Hippocampal formation (tissue), 2 donors: ENCODE data around the gene ESF1.
"Not testable (repeated sequence)": the region's sequence is repeated elsewhere in the genome, so short reads cannot be mapped to it uniquely, and the experiment has no call there.

Experiments
- DNase-seq, 2 donors: peaks; one replicate each; lab custom pipeline; 2025; lab: John Stamatoyannopoulos, UW

The ESF1 gene

GRCh38 chr20:13739731-13740649 lies 44.7 kb downstream of the ESF1 start:
- no peak for DNase-seq

GRCh38 chr20:13738187-13738586 lies 46.5 kb downstream of the ESF1 start:
- not testable (repeated sequence) for DNase-seq

DNA sequence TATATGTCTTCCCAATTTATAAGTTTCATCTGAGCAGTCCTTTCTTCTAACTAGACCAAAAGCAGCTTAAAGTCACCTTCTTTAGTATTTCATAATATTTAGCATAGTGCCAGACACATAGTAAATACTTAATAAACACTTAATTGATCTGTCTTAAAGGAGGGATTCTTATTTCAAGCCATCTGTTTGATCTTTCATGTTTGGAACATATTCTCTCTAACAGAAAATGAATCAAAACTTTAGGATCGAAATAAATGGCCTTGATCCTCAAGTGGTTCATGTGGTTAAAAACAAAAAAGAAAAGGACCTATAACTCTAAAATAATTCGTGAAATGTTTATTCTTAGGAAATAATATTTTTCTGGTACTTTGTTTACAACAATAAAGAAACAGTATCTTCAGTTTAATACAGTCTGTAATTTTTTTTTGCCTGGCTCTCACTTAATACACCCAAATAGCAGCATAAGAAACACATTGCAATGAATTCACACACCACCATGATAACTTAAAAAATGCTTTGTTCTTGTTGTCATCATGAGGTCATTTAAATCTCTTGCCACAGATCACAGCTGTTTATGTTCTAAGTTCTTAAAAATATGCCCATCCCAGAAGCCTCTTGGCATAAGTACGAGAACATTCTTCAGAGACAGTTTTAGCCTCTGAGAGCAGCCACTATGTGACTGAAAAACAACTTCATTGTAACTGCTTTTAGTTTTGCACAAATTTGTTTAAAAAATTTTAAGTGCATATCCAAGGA lies 48.1 kb downstream of the ESF1 start:
- DNase-seq, result peak in 1 of 2 donors; percentile 4

- no peak for DNase-seq
Observed at GRCh38 chr20:13735826-13736225, 48.9 kb downstream of the ESF1 start.

DNA sequence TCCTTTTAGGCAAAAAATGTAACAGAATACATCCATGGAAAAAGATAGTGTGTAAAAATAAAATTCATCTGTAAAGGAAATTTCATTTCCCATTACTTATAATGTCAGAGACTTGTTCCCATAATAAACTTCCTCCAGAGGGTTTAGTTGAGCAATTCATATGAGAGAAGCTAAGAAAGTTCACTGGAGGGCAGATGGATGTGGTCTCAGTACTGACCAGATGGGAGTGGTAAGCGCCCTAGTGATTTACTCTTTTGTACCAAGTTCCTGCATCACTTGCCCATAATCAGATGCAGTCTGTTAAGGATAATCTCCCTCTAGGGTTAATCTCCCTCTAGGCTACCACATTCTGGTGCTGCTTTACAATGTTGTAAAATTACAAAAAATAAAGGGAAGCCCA lies 61.7 kb downstream of the ESF1 start:
- no peak for DNase-seq

DNA sequence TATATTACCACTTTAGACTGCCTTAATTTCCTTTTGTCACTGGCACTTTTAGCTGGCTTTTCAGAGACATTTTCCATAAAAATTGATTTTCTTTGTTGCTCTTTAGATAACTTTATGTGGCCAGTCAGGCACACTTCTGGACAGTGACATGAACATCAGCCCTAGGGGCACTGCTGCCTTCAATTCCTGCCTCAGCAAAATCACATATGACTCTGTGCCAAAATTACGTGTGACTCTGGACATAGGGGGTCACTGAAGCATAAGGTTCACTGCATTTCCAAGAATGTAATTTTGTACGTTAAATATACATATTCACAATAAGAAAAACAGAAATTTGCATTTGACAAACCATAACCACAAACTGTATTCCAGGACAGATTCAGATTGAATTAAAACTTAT lies 66.5 kb downstream of the ESF1 start:
- no peak for DNase-seq

- DNase-seq, result no peak
Observed at GRCh38 chr20:13717631-13718044, 67.1 kb downstream of the ESF1 start.

- no peak for DNase-seq
Observed at GRCh38 chr20:13715171-13715570, 69.5 kb downstream of the ESF1 start.

- no peak for DNase-seq
Observed at GRCh38 chr20:13708234-13708633, 76.5 kb downstream of the ESF1 start.

GRCh38 chr20:13703265-13703664 lies 81.5 kb downstream of the ESF1 start:
- no peak for DNase-seq

DNA sequence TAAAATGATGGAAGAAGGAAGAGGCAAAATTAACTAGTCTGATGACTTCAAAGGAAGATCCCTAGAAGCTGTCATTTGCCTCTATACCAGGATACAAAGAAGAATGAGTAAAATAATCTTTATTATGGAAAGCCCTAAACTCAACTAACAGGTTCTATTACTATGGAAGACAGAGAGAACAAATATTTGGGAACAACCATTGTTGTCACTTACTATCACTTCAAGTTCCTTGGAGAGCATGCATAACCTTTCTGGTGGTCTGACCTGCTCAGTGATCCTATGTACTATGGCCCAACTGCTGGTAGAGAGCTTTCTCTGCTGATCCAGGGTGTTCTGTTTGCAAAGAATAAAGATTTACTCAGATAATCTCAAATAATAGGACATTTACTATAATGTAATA lies 83.2 kb downstream of the ESF1 start:
- no peak for DNase-seq

GRCh38 chr20:13700761-13701160 lies 84.0 kb downstream of the ESF1 start:
- DNase-seq, result no peak

DNA sequence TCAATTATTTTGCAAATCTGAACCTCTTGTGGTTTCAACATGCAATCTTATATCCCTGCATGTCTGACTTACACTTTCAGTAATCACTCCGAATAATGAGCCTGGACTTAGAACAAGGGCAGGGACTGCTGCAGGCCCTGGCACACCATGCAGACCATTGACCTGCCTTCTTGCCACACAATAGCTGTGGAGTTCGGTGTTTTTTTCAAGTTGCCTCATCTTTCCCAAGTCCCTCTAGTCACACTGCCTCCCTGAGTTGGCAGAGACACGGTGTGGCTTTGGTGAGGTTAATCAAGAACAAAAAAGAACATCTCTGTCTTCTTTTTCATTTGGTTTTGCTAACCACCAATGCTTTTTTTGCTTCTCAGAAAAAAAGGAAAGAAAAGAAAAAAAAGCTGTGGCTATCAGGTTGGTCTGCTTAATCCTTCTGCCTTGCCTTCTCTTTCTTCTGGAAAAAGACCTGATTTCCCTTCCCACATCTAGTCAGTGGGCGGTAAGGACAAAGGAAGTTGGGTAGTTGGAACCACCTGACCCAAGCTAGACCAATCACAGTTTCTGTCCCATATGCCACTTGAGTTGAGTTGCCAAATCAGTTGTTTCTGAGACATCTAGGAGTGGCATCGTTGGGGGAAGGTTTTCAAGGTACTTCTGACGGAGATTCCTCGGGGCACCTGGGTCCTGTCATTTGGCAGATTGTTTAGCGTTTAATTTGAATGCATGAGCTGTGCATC lies 90.1 kb downstream of the ESF1 start:
- DNase-seq, result no peak

GRCh38 chr20:13692802-13693736 lies 91.7 kb downstream of the ESF1 start:
- no peak for DNase-seq

DNA sequence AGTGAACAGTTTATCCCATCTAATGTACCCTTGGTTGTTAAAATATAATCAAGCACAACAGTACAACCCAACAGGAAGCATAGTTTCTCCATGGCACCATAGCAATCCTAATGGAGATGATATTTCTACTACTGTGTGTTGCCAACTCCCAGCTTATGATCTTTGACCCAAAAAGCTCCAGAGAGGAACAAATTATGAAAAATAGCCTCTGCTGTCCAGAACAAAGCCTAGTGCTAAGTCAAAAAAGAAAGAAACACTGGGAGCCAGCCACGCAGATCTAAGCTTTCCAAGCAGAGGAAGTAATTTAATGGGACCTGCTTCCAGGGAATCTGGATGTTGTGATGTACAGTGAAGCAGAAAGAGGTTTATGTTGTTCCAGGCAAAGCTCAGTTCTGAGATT lies 93.8 kb downstream of the ESF1 start:
- DNase-seq, result no peak

DNA sequence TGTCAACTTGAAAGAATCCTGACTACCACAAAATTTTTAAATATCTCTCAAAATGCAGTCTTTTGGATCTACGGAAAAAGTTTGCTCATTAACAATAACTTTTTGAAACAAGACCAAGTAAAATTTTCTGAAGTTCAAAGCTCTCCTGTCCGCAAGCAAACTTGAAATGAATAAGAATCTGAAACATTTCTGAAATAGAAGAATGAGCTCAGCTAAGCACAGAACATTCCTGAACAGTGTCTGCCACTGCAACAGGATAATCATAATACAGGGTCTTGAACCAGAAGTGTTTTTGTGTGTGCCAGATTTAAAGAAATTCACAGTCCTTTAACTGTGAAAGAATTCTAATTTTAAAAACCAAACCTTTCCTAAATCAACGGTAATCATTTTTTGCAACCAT lies 96.9 kb downstream of the ESF1 start:
- DNase-seq, result no peak

GRCh38 chr20:13685623-13686022 lies 99.1 kb downstream of the ESF1 start:
- no peak for DNase-seq

- no peak for DNase-seq
Observed at GRCh38 chr20:13684566-13685222, 100.0 kb downstream of the ESF1 start.

- no peak for DNase-seq
Observed at GRCh38 chr20:13683833-13684232, 100.9 kb downstream of the ESF1 start.

DNA sequence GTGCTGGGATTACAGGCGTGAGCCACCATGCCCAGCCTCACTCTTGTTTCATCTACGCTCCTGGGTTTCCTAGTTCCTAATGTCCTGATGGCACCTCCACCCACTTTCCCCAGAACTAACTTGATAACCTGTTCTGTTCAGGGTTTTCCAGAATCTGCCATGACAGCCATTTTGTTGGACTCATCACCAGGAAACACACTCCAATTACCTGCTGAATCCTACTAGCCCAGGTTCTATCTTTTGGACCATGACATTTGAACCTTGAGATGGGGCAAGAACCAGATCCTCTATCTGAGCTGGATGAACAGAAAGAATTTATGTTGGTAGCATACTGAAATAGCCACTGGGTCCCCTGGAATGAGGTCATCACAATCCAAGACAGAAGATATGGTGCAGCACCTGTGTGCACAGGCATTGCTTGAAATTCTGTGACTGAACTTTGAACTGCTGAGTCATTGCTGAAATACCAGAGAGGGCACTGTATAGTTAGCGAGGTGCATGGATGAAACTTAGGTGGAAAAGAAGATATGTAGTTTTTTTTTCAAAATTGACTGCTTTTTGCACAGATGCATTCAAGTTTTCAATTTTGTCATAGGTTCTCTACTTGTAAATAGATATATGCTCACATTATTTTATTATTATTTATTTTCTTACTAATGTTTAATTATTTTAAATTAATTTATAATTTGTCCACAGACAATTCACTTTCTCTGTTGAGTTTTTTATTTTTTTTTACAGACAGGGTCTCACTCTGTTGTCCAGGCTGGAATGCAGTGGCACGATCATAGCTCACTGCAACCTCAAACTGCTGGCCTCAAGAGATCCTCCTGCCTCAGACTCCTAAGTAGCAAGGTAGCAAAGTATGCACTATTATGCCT lies 103.2 kb downstream of the ESF1 start:
- no peak for DNase-seq
